Measurements from ENCODE around the gene PARD6A. TPM values are rescaled to one million over a fixed set of nuclear protein-coding genes. Genes with fewer than 3 reads are reported as not detected.

PARD6A gene
- total and polyA plus RNA-seq, 9 donors, result 0.53 to 12.9 (median 4.7) TPM

GRCh38 chr16:67661101-67661761 lies 471 bp downstream of the PARD6A start:
- WGBS, 3 donors, result 5 to 11% (median 7%) methylated on average over 24 to 39 of the region's 39 CpGs
- peak in 1 of 5 donors; percentile 61 for DNase-seq
- peaks cover 8% of the 10 kb centered on the region for H3K4me1 ChIP-seq (ENCODE audit: insufficient read depth)
- no peaks in the 10 kb centered on the region for H3K27me3 ChIP-seq
- H3K9me3 ChIP-seq, result no peaks in the 10 kb centered on the region
- H3K4me3 ChIP-seq, result peak overlapping the region; percentile 90
- TF ChIP-seq CTCF (IDR thresholded peaks at IDR 0.05), result no peak
- TF ChIP-seq POLR2A (IDR thresholded peaks at IDR 0.05), result no peak
- TF ChIP-seq EP300 (IDR thresholded peaks at IDR 0.05), result no peak
- no peaks in the 10 kb centered on the region for H3K36me3 ChIP-seq
- intact Hi-C loops (cut with DNase I), result loop anchor here in 2 of 4 donors (5.0 to 10.0 kb wide), 3 partner anchors 136 to 434 kb away; partner anchors contain the start of genes CTRL (in 1 of the 2), PSMB10 (in 1 of the 2), RIPOR1 (in 1 of the 2) and TMEM208 (in 1 of the 2)
- H3K27ac ChIP-seq, result peak overlapping the region; percentile 31 to 88

GRCh38 chr16:67661886-67662652 lies 1.3 kb downstream of the PARD6A start:
- peak in 2 of 5 donors; percentile 54 to 57 for DNase-seq
- Histone ChIP-seq H3K27me3 (no peaks in the 10 kb centered on the region), H3K4me3 (no peak overlapping the region), H3K4me1 (ENCODE audit: insufficient read depth) (peaks cover 8% of the 10 kb centered on the region), H3K36me3 (no peaks in the 10 kb centered on the region), H3K9me3 (no peaks in the 10 kb centered on the region), H3K27ac (no peak overlapping the region)
- WGBS, 3 donors, result 84 to 93% (median 87%) methylated on average over 34 of the region's 34 CpGs
- TF ChIP-seq POLR2A (IDR thresholded peaks at IDR 0.05) (no peak), CTCF (IDR thresholded peaks at IDR 0.05) (no peak), EP300 (IDR thresholded peaks at IDR 0.05) (no peak)
- intact Hi-C loops (cut with DNase I), result loop anchor here in 2 of 4 donors (5.0 to 10.0 kb wide), 3 partner anchors 137 to 435 kb away; partner anchors contain the start of genes CTRL (in 1 of the 2), PSMB10 (in 1 of the 2), RIPOR1 (in 1 of the 2) and TMEM208 (in 1 of the 2)

- peaks cover 12% of the 10 kb centered on the region for H3K4me1 ChIP-seq (ENCODE audit: insufficient read depth)
- DNase-seq, result no peak
- H3K9me3 ChIP-seq, result no peaks in the 10 kb centered on the region
- intact Hi-C loops (cut with DNase I), result loop anchor here in 2 of 4 donors (5.0 to 10.0 kb wide), 3 partner anchors 138 to 435 kb away; partner anchors contain the start of genes CTRL (in 1 of the 2), PSMB10 (in 1 of the 2), RIPOR1 (in 1 of the 2) and TMEM208 (in 1 of the 2)
- H3K4me3 ChIP-seq, result no peak overlapping the region
- no peaks in the 10 kb centered on the region for H3K36me3 ChIP-seq
- no peak overlapping the region for H3K27ac ChIP-seq
- TF ChIP-seq POLR2A (IDR thresholded peaks at IDR 0.05) (no peak), EP300 (IDR thresholded peaks at IDR 0.05) (no peak), CTCF (IDR thresholded peaks at IDR 0.05) (no peak)
- H3K27me3 ChIP-seq, result no peaks in the 10 kb centered on the region
These were observed 1.9 kb downstream of the PARD6A start for GRCh38 chr16:67662653-67663010.

GRCh38 chr16:67663151-67663876 lies 2.6 kb downstream of the PARD6A start:
- Histone ChIP-seq H3K4me1 (ENCODE audit: insufficient read depth) (peaks cover 13% of the 10 kb centered on the region), H3K27ac (no peak overlapping the region), H3K9me3 (no peaks in the 10 kb centered on the region), H3K36me3 (no peaks in the 10 kb centered on the region), H3K27me3 (no peaks in the 10 kb centered on the region), H3K4me3 (no peak overlapping the region)
- TF ChIP-seq CTCF (IDR thresholded peaks at IDR 0.05), result no peak
- no peak for TF ChIP-seq POLR2A (IDR thresholded peaks at IDR 0.05)
- no peak for TF ChIP-seq EP300 (IDR thresholded peaks at IDR 0.05)
- intact Hi-C loops (cut with DNase I), result loop anchor here in 2 of 4 donors (5.0 to 10.0 kb wide), 3 partner anchors 139 to 436 kb away; partner anchors contain the start of genes CTRL (in 1 of the 2), PSMB10 (in 1 of the 2), RIPOR1 (in 1 of the 2) and TMEM208 (in 1 of the 2)
- 77 to 83% (median 79%) methylated on average over 24 to 25 of the region's 25 CpGs for WGBS, 3 donors
- peak in 1 of 5 donors; percentile 49 for DNase-seq

All from ovary (tissue), 9 donors.